Liver (tissue), 9 donors: ENCODE measurements around the gene HNRNPA3. TPM values are rescaled to one million over a fixed set of nuclear protein-coding genes. Genes with fewer than 3 reads are reported as not detected.
A peak's percentile ranks its signal among the peaks of the same experiment; 100 is the strongest.

Experiments used
- DNase-seq: peaks from one replicate; pipeline ENCODE4 v3.0.0-alpha.2; 2017; ENCODE audit warnings: low spot score
- H3K27ac ChIP-seq, 2 donors: one replicate each; pipeline ENCODE4 v1.7.0; 2013; ENCODE audit warnings: inconsistent platforms in 2 of 2, low read length in 2 of 2, control low read depth in 1 of 2, low read depth in 1 of 2, mild to moderate bottlenecking in 1 of 2
- H3K27me3 ChIP-seq, 4 donors: one replicate each; pipeline versions ENCODE4 v1.6.1 to v1.7.0; 2013; ENCODE audit warnings: low read length in 3 of 4, inconsistent platforms in 1 of 4, mild to moderate bottlenecking in 1 of 4, moderate library complexity in 1 of 4; ENCODE audit not compliant: control insufficient read depth in 4 of 4, insufficient read depth in 4 of 4
- H3K36me3 ChIP-seq, 4 donors: one replicate each; pipeline versions ENCODE4 v1.6.1 to v1.7.0; 2013; ENCODE audit warnings: low read length in 3 of 4, mild to moderate bottlenecking in 3 of 4, low read depth in 1 of 4, moderate library complexity in 1 of 4; ENCODE audit not compliant: control insufficient read depth in 4 of 4, insufficient read depth in 3 of 4
- H3K4me1 ChIP-seq, 4 donors: one replicate each; pipeline versions ENCODE4 v1.6.1 to v1.7.0; 2013; ENCODE audit warnings: low read length in 3 of 4, mild to moderate bottlenecking in 3 of 4, moderate library complexity in 1 of 4; ENCODE audit not compliant: control insufficient read depth in 4 of 4, insufficient read depth in 4 of 4
- H3K4me3 ChIP-seq, 3 donors: one replicate each; pipeline versions ENCODE4 v1.6.1 to v1.7.0; 2013; ENCODE audit warnings: low read length in 3 of 3, control low read depth in 1 of 3, low read depth in 1 of 3, mild to moderate bottlenecking in 1 of 3
- H3K9ac ChIP-seq, 2 donors: one replicate each; pipeline ENCODE4 v1.7.0; 2013; ENCODE audit warnings: low read length in 2 of 2, mild to moderate bottlenecking in 2 of 2, moderate library complexity in 2 of 2, control low read depth in 1 of 2, low read depth in 1 of 2
- H3K9me3 ChIP-seq, 4 donors: one replicate each; pipeline versions ENCODE4 v1.6.1 to v1.7.0; 2013; ENCODE audit warnings: low read length in 3 of 4; ENCODE audit not compliant: control insufficient read depth in 4 of 4
- EGR1 ChIP-seq, 2 donors: IDR thresholded peaks; 2 replicates each; pipeline ENCODE4 v1.6.1; 2016 to 2018; ENCODE audit warnings: antibody characterized with exemption in 2 of 2, low read depth in 2 of 2
- FOXA1 ChIP-seq: IDR thresholded peaks from 2 replicates; pipeline ENCODE4 v1.6.1; 2016; ENCODE audit warnings: antibody characterized with exemption
- FOXA2 ChIP-seq: IDR thresholded peaks from 2 replicates; pipeline ENCODE4 v1.6.1; 2016; ENCODE audit warnings: antibody characterized with exemption
- GABPA ChIP-seq, 2 donors: IDR thresholded peaks in 1 of 2; conservative IDR thresholded peaks in 1 of 2; 2 replicates each; pipeline ENCODE4 v1.6.1; 2016; ENCODE audit warnings: antibody characterized with exemption in 2 of 2, mild to moderate bottlenecking in 1 of 2, moderate library complexity in 1 of 2
- HNF4A ChIP-seq, 2 donors: conservative IDR thresholded peaks; 2 replicates each; pipeline ENCODE4 v1.6.1; 2016; ENCODE audit warnings: antibody characterized with exemption in 2 of 2, mild to moderate bottlenecking in 2 of 2
- HNF4G ChIP-seq: IDR thresholded peaks from 2 replicates; pipeline ENCODE4 v1.6.1; 2016; ENCODE audit warnings: antibody characterized with exemption
- JUND ChIP-seq, 2 donors: IDR thresholded peaks; 2 replicates each; pipeline ENCODE4 v1.6.1; 2016; ENCODE audit warnings: antibody characterized with exemption in 2 of 2
- RAD21 ChIP-seq, 2 donors: IDR thresholded peaks; 2 replicates each; pipeline ENCODE4 v1.6.1; 2016; ENCODE audit warnings: antibody characterized with exemption in 2 of 2, mild to moderate bottlenecking in 2 of 2
- SP1 ChIP-seq: IDR thresholded peaks from 2 replicates; pipeline ENCODE4 v1.6.1; 2018; ENCODE audit warnings: antibody characterized with exemption, mild to moderate bottlenecking
- TAF1 ChIP-seq: conservative IDR thresholded peaks from 2 replicates; pipeline ENCODE4 v1.6.1; 2016; ENCODE audit warnings: antibody characterized with exemption, mild to moderate bottlenecking
- YY1 ChIP-seq: IDR thresholded peaks from 2 replicates; pipeline ENCODE4 v1.6.1; 2016; ENCODE audit warnings: antibody characterized with exemption, mild to moderate bottlenecking
- WGBS: extraction: QIAGEN DNeasy Blood & Tissue Kit; methylation state at CpG from one replicate; pipeline ENCODE4 v1.1.7; 2013; 5-methylcytosine and 5-hydroxymethylcytosine counted together
- polyA plus RNA-seq, 2 donors: library from polyadenylated mRNA; stranded (reverse) in 1 of 2; unstranded in 1 of 2; fragments of 200-250 nt in 1 of 2; fragments of >200 nt in 1 of 2; fragmentation: Nextera tagmentation in 1 of 2; extraction: Ambion mirVana in 1 of 2; gene quantifications; one replicate each; pipeline versions ENCODE4 v1.2.1 to v1.2.3, GENCODE V29; 2013 to 2015
- total RNA-seq, 2 donors: library from RNA; depleted of rRNA; stranded (reverse); fragments of >200 nt; gene quantifications; one replicate each; pipeline ENCODE4 v1.2.3, GENCODE V29; 2014
- TF ChIP-seq, protein P1 (sequence below): fragments of 150-350 bp; IDR thresholded peaks from 2 replicates; pipeline ENCODE4 v1.5.1; 2017; ENCODE audit warnings: improper control_type of control experiment, low read depth, low read length; ENCODE audit not compliant: missing input control
- TF ChIP-seq, protein P2 (sequence below): IDR thresholded peaks from 2 replicates; pipeline ENCODE4 v1.6.1; 2016; ENCODE audit warnings: antibody characterized with exemption
- TF ChIP-seq, protein P3 (sequence below): IDR thresholded peaks from 2 replicates; pipeline ENCODE4 v1.6.1; 2016; ENCODE audit warnings: antibody characterized with exemption, mild to moderate bottlenecking
- TF ChIP-seq, protein P4 (sequence below): IDR thresholded peaks from 2 replicates; pipeline ENCODE4 v1.6.1; 2016; ENCODE audit warnings: antibody characterized with exemption
- donor health status: healthy.
- donor health status: healthy.
- donor health status: healthy.
- donor health status: healthy.
- donor health status: healthy.

HNRNPA3 gene
- total and polyA plus RNA-seq, 4 donors, result 22.9 to 72.5 (median 51.7) TPM

DNA sequence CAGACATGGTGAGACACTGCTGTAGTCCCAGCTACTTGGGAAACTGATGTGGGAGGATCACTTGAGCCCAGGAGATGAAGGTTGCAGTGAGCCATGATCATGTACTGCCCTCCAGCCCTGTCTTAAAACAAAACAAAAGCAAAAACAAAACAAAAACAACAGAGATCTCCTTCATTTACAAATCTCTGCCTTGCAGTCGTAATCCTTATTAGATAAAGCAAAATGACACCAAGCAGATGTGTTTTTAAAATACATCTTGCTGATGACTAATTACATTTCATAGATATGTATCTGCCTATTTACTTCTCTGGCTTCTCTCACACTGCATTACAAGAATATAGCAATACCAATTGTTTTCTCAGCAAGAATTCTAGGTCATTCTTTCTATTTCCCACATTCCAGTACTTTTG, 29.1 kb downstream of the HNRNPA3 start:
- 70% methylated on average over 1 of the region's 1 CpG for WGBS
- peak overlapping the region; percentile 83 to 92 for H3K27ac ChIP-seq
- TF ChIP-seq FOXA1 (no peak), GABPA (IDR thresholded peaks at IDR 0.05 in 1 of 2, conservative IDR thresholded peaks at IDR 0.05 in 1 of 2) (no peak), YY1 (no peak), EGR1 (IDR thresholded peaks at IDR 0.05; ENCODE audit: low read depth in 2 of 2) (no peak), FOXA2 (no peak), TAF1 (no peak), RAD21 (IDR thresholded peaks at IDR 0.05) (no peak), JUND (IDR thresholded peaks at IDR 0.05) (no peak), HNF4G (no peak), HNF4A (conservative IDR thresholded peaks at IDR 0.05) (no peak), SP1 (no peak)
- TF ChIP-seq, protein P1, sequence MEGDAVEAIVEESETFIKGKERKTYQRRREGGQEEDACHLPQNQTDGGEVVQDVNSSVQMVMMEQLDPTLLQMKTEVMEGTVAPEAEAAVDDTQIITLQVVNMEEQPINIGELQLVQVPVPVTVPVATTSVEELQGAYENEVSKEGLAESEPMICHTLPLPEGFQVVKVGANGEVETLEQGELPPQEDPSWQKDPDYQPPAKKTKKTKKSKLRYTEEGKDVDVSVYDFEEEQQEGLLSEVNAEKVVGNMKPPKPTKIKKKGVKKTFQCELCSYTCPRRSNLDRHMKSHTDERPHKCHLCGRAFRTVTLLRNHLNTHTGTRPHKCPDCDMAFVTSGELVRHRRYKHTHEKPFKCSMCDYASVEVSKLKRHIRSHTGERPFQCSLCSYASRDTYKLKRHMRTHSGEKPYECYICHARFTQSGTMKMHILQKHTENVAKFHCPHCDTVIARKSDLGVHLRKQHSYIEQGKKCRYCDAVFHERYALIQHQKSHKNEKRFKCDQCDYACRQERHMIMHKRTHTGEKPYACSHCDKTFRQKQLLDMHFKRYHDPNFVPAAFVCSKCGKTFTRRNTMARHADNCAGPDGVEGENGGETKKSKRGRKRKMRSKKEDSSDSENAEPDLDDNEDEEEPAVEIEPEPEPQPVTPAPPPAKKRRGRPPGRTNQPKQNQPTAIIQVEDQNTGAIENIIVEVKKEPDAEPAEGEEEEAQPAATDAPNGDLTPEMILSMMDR, result no peak
- TF ChIP-seq, protein P2, sequence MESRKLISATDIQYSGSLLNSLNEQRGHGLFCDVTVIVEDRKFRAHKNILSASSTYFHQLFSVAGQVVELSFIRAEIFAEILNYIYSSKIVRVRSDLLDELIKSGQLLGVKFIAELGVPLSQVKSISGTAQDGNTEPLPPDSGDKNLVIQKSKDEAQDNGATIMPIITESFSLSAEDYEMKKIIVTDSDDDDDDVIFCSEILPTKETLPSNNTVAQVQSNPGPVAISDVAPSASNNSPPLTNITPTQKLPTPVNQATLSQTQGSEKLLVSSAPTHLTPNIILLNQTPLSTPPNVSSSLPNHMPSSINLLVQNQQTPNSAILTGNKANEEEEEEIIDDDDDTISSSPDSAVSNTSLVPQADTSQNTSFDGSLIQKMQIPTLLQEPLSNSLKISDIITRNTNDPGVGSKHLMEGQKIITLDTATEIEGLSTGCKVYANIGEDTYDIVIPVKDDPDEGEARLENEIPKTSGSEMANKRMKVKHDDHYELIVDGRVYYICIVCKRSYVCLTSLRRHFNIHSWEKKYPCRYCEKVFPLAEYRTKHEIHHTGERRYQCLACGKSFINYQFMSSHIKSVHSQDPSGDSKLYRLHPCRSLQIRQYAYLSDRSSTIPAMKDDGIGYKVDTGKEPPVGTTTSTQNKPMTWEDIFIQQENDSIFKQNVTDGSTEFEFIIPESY, result no peak
- TF ChIP-seq, protein P3, sequence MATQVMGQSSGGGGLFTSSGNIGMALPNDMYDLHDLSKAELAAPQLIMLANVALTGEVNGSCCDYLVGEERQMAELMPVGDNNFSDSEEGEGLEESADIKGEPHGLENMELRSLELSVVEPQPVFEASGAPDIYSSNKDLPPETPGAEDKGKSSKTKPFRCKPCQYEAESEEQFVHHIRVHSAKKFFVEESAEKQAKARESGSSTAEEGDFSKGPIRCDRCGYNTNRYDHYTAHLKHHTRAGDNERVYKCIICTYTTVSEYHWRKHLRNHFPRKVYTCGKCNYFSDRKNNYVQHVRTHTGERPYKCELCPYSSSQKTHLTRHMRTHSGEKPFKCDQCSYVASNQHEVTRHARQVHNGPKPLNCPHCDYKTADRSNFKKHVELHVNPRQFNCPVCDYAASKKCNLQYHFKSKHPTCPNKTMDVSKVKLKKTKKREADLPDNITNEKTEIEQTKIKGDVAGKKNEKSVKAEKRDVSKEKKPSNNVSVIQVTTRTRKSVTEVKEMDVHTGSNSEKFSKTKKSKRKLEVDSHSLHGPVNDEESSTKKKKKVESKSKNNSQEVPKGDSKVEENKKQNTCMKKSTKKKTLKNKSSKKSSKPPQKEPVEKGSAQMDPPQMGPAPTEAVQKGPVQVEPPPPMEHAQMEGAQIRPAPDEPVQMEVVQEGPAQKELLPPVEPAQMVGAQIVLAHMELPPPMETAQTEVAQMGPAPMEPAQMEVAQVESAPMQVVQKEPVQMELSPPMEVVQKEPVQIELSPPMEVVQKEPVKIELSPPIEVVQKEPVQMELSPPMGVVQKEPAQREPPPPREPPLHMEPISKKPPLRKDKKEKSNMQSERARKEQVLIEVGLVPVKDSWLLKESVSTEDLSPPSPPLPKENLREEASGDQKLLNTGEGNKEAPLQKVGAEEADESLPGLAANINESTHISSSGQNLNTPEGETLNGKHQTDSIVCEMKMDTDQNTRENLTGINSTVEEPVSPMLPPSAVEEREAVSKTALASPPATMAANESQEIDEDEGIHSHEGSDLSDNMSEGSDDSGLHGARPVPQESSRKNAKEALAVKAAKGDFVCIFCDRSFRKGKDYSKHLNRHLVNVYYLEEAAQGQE, result no peak
- TF ChIP-seq, protein P4, sequence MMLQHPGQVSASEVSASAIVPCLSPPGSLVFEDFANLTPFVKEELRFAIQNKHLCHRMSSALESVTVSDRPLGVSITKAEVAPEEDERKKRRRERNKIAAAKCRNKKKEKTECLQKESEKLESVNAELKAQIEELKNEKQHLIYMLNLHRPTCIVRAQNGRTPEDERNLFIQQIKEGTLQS, result no peak
- H3K9ac ChIP-seq, result no peak overlapping the region
- H3K9me3 ChIP-seq, result no peaks in the 10 kb centered on the region
- H3K4me1 ChIP-seq, result peaks cover 14 to 63% (median 42%) of the 10 kb centered on the region in 4 donors
- no peak for DNase-seq
- no peaks in the 10 kb centered on the region for H3K27me3 ChIP-seq
- H3K4me3 ChIP-seq, result no peak overlapping the region
- no peaks in the 10 kb centered on the region for H3K36me3 ChIP-seq
